ENCODE data around the gene ARHGEF17. TPM values are rescaled to one million over a fixed set of nuclear protein-coding genes. Genes with fewer than 3 reads are reported as not detected.
"Not testable (repeated sequence)": the region's sequence is repeated elsewhere in the genome, so short reads cannot be mapped to it uniquely, and the experiment has no call there.

ARHGEF17 gene
- total RNA-seq, 1 donor from 2014 or later: 19.9 TPM

DNA sequence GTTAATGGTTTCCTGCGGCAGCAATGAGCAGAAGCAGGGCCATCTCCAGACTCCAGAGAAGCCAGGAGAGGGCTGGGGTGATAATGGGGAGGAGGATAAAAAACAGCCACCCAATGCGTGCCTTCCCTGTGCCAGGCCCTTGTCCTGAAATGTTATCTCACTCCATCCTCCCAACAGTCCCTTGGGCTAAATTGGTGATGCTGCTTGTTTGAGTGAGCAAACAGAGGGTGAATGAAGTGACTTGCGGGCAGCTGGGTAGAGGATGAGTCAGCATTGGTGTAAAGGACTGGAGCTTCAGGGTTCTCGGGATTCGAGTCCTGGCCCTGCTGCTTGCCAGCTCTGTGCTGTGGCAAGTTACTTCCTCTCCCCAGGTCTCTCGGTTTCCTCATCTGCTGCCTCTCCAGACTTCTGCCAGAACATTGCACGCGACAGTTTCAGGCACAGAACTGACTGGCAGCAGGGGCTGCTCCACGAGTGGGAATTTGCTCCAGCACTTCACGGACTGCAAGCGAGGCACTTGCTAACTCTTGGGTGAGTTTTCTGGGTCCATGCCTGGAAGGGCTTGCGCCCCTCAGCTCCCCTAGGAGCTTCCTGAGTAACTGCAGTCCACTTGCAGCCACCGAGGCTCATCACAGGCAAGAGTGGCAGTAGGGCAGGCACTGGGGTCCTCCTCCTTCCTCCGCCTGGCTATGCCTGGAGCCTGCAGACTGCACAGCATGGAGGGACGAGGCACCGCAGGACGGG lies 36.0 kb upstream of the ARHGEF17 start, which contains the start of gene P2RY6:
Gene P2RY6, plus strand, starts transcription at position 403 of the 744 bp plus-strand sequence. CDS start 24,181 bp downstream, outside the sequence.
- TF ChIP-seq EZH2phosphoT487 (IDR thresholded peaks at IDR 0.05): no peak
- no peak for TF ChIP-seq EZH2 (IDR thresholded peaks at IDR 0.05)
- TF ChIP-seq, protein P1, sequence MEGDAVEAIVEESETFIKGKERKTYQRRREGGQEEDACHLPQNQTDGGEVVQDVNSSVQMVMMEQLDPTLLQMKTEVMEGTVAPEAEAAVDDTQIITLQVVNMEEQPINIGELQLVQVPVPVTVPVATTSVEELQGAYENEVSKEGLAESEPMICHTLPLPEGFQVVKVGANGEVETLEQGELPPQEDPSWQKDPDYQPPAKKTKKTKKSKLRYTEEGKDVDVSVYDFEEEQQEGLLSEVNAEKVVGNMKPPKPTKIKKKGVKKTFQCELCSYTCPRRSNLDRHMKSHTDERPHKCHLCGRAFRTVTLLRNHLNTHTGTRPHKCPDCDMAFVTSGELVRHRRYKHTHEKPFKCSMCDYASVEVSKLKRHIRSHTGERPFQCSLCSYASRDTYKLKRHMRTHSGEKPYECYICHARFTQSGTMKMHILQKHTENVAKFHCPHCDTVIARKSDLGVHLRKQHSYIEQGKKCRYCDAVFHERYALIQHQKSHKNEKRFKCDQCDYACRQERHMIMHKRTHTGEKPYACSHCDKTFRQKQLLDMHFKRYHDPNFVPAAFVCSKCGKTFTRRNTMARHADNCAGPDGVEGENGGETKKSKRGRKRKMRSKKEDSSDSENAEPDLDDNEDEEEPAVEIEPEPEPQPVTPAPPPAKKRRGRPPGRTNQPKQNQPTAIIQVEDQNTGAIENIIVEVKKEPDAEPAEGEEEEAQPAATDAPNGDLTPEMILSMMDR (IDR thresholded peaks at IDR 0.05): no peak
- H3K27me3 Mint-ChIP-seq (ENCODE audit: insufficient read depth, low read depth): peaks cover 7% of the 10 kb centered on the region
- H3K79me2 ChIP-seq (ENCODE audit: low read depth): no peaks in the 10 kb centered on the region
- H3K27ac Mint-ChIP-seq: peak within 1 kb of the TSS; percentile 80
- H3K9me3 ChIP-seq (ENCODE audit: low read depth): no peaks in the 10 kb centered on the region
- H2AFZ ChIP-seq (replicated peaks): no peak within 1 kb of the TSS
- H3K4me3 Mint-ChIP-seq: peak within 1 kb of the TSS; percentile 58
- H4K20me1 ChIP-seq (ENCODE audit: low read depth): no peaks in the 10 kb centered on the region
- H3F3A ChIP-seq (ENCODE audit: low read depth): no peaks in the 10 kb centered on the region
- H3K4me3 ChIP-seq: no peak within 1 kb of the TSS
- no peak for DNase-seq (ENCODE audit: low spot score)
- no peaks in the 10 kb centered on the region for H3K36me3 Mint-ChIP-seq
- H3K4me1 Mint-ChIP-seq: peaks cover 38% of the 10 kb centered on the region
- no peaks in the 10 kb centered on the region for H3K27me3 ChIP-seq
- no peak within 1 kb of the TSS for H3K9ac ChIP-seq
- H3K27ac ChIP-seq: no peak within 1 kb of the TSS
- no peak within 1 kb of the TSS for H3K4me2 ChIP-seq
- H3K36me3 ChIP-seq: no peaks in the 10 kb centered on the region
- no peaks in the 10 kb centered on the region for H3K9me3 Mint-ChIP-seq
- H3K4me1 ChIP-seq: peaks cover 8% of the 10 kb centered on the region

DNA sequence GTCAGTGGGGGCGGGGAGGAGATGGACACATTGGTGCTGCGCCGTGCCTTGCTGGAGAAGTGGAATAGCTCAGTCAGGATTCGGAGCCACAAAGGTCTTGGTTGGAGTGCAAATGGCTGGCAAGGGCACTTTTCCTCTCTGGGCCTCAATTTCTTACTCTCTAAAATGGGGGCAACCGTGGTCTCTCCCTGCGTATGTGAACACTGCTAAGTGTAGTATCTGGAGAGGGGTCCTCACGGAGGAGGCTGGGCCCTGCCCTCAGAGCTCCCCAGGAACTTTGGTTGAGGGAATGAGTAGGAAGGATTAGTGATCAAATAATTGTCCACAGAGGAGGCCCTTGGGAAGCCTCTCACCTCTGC lies 35.4 kb upstream of the ARHGEF17 start:
- Mint-ChIP-seq H3K4me1 (peaks cover 33% of the 10 kb centered on the region), H3K27me3 (ENCODE audit: insufficient read depth, low read depth) (peaks cover 7% of the 10 kb centered on the region), H3K36me3 (no peaks in the 10 kb centered on the region), H3K9me3 (no peaks in the 10 kb centered on the region), H3K27ac (peak overlapping the region; percentile 80), H3K4me3 (peak overlapping the region; percentile 58)
- Histone ChIP-seq H3F3A (ENCODE audit: low read depth) (no peaks in the 10 kb centered on the region), H3K79me2 (ENCODE audit: low read depth) (no peaks in the 10 kb centered on the region), H2AFZ (replicated peaks) (no peak overlapping the region), H3K9me3 (ENCODE audit: low read depth) (no peaks in the 10 kb centered on the region), H3K4me1 (peaks cover 8% of the 10 kb centered on the region), H3K4me3 (no peak overlapping the region), H3K9ac (no peak overlapping the region), H3K27me3 (no peaks in the 10 kb centered on the region), H4K20me1 (ENCODE audit: low read depth) (no peaks in the 10 kb centered on the region), H3K36me3 (no peaks in the 10 kb centered on the region), H3K27ac (no peak overlapping the region), H3K4me2 (no peak overlapping the region)
- no peak for TF ChIP-seq EZH2phosphoT487 (IDR thresholded peaks at IDR 0.05)
- no peak for TF ChIP-seq EZH2 (IDR thresholded peaks at IDR 0.05)
- TF ChIP-seq, protein P1 (IDR thresholded peaks at IDR 0.05): no peak
- DNase-seq (ENCODE audit: low spot score): no peak

DNA sequence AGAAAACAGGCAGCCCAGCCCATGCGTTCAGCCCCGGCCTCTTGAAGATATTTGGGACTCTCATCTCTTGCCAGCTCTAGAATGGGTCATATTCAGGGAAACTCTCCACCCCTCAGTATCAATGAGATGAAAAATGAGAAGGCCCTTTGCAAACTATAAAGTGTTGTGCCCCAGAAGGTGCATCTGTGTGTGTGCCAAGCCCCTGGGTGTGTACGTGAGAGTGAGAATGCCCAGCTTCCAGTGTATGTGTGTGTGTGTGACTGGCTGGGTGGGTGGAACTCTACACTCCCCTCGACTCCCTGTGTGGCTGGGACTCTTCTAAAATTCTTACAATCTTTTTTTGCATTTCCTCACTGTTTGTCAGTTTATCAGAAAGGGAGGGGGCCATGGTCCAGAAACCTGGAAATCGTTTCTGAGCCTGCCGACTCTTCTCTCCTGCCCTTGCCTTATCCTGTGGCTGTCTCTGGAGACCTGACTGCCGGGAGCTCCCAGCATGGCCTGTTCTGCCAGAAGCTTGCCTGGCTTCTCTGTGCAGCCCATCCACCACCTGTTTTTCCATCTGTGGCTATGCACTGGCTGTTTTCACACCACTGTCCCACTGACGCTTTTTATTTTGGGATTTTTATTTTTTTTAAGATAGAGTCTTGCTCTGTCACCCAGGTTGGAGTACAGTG lies 34.7 kb upstream of the ARHGEF17 start:
- H3K9me3 Mint-ChIP-seq: no peaks in the 10 kb centered on the region
- Histone ChIP-seq H4K20me1 (ENCODE audit: low read depth) (no peaks in the 10 kb centered on the region), H3F3A (ENCODE audit: low read depth) (no peaks in the 10 kb centered on the region), H3K4me2 (no peak overlapping the region), H3K4me1 (peaks cover 8% of the 10 kb centered on the region), H3K9ac (no peak overlapping the region), H3K79me2 (ENCODE audit: low read depth) (no peaks in the 10 kb centered on the region), H3K9me3 (ENCODE audit: low read depth) (no peaks in the 10 kb centered on the region), H3K27me3 (no peaks in the 10 kb centered on the region), H3K36me3 (no peaks in the 10 kb centered on the region), H2AFZ (replicated peaks) (no peak overlapping the region), H3K27ac (no peak overlapping the region), H3K4me3 (no peak overlapping the region)
- H3K27me3 Mint-ChIP-seq (ENCODE audit: insufficient read depth, low read depth): peaks cover 7% of the 10 kb centered on the region
- TF ChIP-seq, protein P1 (IDR thresholded peaks at IDR 0.05): no peak
- H3K36me3 Mint-ChIP-seq: no peaks in the 10 kb centered on the region
- H3K27ac Mint-ChIP-seq: peak overlapping the region; percentile 19
- DNase-seq (ENCODE audit: low spot score): no peak
- H3K4me1 Mint-ChIP-seq: peaks cover 30% of the 10 kb centered on the region
- no peak overlapping the region for H3K4me3 Mint-ChIP-seq

DNA sequence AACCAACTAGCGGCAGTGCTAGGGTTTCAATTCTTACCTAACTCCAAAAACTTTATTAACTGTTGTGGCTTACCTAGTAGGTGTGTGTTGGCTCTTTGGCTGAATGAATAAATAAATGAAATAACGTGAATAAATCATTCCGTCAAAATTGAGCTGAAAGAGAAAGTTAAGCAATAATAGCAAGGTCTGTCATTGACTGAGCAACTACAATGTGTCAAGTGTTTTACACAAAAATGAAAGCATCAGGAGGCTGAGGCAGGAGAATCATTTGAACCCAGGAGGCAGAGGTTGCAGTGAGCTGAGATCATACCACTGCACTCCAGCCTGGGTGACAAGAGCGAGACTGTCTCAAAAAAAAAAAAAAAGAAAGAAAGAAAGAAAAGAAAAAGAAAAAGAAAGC lies 33.9 kb upstream of the ARHGEF17 start:
- H3K27ac ChIP-seq; H3K4me2 ChIP-seq; DNase-seq (ENCODE audit: low spot score); H2AFZ ChIP-seq (replicated peaks); H3K79me2 ChIP-seq (ENCODE audit: low read depth); H3K4me3 ChIP-seq; H3K4me3 Mint-ChIP-seq; H3K27me3 ChIP-seq; H3K4me1 ChIP-seq; H3F3A ChIP-seq (ENCODE audit: low read depth); H3K27ac Mint-ChIP-seq; H3K9ac ChIP-seq; H3K36me3 ChIP-seq; H3K9me3 Mint-ChIP-seq; H3K27me3 Mint-ChIP-seq (ENCODE audit: insufficient read depth, low read depth); H3K36me3 Mint-ChIP-seq; H3K9me3 ChIP-seq (ENCODE audit: low read depth); H4K20me1 ChIP-seq (ENCODE audit: low read depth): not testable (repeated sequence)
- peaks cover 30% of the 10 kb centered on the region for H3K4me1 Mint-ChIP-seq

Measured in neural progenitor cell (in vitro differentiated cells).